GM19395 (cell line): ENCODE results near the gene S100A12.
"Not testable (repeated sequence)": the region's sequence is repeated elsewhere in the genome, so short reads cannot be mapped to it uniquely, and the experiment has no call there.

Experiments used
- ATAC-seq: cut with Tn5 transposase; IDR thresholded peaks from one replicate; pipeline ENCODE4 v1.9.1; 2021; ENCODE audit warnings: mild to moderate bottlenecking, moderate library complexity; ENCODE audit not compliant: unreplicated experiment

Gene S100A12

DNA sequence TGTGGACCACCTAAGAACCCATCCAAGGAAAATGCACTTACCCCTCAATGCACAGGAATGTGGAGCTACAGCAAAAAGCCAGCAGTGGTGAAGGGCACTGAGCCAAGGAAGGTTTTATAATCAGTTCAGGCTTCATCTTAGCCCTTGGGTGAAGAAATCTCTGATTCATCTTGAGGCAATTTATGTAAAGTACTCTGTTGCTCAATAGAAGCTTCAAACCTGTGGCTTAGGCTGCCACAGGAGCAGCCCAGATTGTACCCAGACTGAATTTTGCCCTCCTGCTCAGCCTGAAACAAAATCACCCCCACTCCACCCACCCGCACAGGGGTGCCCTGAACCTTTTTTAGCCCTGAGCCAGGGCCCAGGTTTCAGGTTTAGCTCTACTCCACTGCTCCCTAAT lies at the start of gene S100A12:
TSS of gene S100A12 (minus strand) at position 111 of the 400 bp plus-strand sequence. CDS start 1,029 bp downstream, outside the sequence.
- no peak for ATAC-seq

DNA sequence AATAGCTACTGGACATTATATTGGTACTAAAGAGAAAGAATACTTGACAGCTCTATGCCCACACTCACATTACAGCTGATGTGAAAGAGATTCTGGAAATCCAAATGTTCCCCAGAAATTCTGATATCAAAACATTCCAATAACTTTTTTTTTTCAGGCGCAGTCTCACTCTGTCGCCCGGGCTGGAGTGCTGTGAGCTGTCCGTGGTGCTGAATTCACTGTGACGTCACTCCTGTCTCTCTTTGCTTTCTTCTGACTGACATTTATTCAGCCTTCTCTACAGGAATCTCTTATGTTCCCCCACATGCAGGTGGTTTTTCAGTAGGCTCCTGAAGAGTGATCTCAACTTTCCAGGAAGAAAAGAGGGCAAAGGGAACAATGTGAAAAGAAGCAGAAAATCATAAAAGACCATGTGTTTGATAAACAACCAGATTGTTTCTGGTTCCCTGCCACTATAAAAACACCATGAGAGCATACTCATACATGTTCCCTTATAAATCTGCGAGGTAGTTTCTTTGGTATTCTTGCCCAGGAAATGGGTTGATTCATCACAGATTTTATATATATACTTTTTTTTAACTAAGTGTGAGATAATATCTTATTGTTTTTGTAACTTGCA lies 47.1 kb upstream of the S100A12 start:
- no peak for ATAC-seq

- ATAC-seq = no peak
Measured at GRCh38 chr1:153420306-153420705, 44.9 kb upstream of the S100A12 start.

- ATAC-seq = not testable (repeated sequence)
Measured at GRCh38 chr1:153419436-153419793, 44.0 kb upstream of the S100A12 start.

GRCh38 chr1:153418758-153419435 lies 43.5 kb upstream of the S100A12 start:
- ATAC-seq = not testable (repeated sequence)

- no peak for ATAC-seq
Measured at GRCh38 chr1:153417136-153417888, 41.9 kb upstream of the S100A12 start.

DNA sequence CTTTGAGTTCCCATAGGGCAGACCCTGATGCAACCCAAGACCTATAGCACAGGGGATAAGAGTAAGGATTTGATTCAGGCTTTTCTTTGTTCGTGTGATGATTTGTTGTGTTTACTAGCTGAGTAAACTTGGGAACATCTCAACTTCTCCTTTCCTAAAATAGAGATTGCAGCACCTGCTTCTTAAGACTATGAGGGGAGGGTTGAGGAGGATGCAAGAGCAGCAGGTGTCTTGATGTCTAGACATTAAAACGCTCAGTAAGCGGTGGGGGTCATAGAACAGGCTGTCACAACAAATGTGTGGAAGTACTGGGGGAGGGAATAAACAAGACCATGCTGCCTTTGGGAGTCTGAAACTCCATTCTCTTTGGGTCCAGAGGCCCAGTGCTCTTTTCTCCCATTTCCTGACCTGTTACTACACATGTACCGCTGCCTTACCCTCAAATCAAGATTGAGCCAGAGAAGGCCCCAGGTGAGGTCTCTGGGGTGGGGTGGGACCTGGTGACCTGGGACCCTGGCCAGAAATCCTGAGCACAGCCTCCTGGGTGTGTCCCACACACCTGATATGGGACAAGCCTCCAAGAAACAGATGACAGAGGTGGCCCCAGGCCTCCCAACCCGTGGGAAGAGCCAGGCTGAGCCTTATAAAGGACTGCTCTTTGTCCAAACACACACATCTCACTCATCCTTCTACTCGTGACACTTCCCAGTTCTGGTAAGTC lies 40.6 kb upstream of the S100A12 start, which contains the start of gene S100A7A:
TSS of gene S100A7A (plus strand) at position 671 of the 721 bp plus-strand sequence. CDS start 1,563 bp downstream, outside the sequence.
- ATAC-seq = no peak

- ATAC-seq = not testable (repeated sequence)
Measured at GRCh38 chr1:153413961-153414360, 38.5 kb upstream of the S100A12 start.

- not testable (repeated sequence) for ATAC-seq
Measured at GRCh38 chr1:153407274-153407673, 31.9 kb upstream of the S100A12 start.

- ATAC-seq = not testable (repeated sequence)
Measured at GRCh38 chr1:153405825-153406599, 30.6 kb upstream of the S100A12 start.

GRCh38 chr1:153404768-153405167 lies 29.3 kb upstream of the S100A12 start:
- no peak for ATAC-seq

GRCh38 chr1:153404086-153404635 lies 28.7 kb upstream of the S100A12 start:
- no peak for ATAC-seq

GRCh38 chr1:153403421-153404085 lies 28.1 kb upstream of the S100A12 start:
- no peak for ATAC-seq

DNA sequence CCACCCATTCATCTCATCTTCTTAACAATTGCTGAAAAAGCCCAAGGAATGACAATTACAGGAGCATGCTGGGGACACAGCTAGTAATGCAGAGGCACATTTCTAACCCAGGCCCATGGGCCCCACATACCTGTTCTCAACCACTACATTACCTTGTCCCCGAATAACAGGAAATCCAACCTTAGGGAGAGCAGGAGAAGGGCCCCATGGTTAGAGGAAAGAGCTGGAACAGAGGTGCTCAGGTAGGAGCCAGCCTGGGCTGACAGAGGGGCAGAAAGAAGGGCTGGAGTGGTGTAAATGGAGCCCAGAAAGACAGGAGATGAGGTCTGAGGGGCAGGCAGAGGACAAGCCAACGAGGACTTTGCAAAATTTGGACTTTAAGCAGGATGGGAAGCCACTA lies 26.8 kb upstream of the S100A12 start:
- ATAC-seq = no peak

- ATAC-seq = no peak
Measured at GRCh38 chr1:153401461-153401860, 26.0 kb upstream of the S100A12 start.

DNA sequence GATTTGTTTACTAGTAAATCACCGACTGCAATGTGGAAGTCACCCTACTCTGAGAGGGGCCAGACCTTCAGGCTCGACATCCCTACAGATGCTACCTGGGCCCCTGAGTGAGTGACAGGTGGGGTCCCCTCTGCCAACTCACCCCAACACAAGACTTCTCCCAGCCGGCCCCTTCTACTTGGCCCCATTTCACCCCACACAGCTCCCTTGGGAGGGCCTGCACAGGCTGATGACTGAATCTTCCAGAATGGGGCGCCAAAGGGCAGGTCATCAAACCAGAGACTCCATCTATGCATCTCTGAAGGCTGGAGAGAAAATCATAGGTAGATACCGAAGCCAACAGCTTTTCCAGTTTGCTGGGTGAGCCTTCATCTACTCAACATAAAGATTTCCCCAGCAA lies 24.8 kb upstream of the S100A12 start:
- no peak for ATAC-seq

GRCh38 chr1:153399401-153400055 lies 24.1 kb upstream of the S100A12 start:
- no peak for ATAC-seq

GRCh38 chr1:153397924-153398651 lies 22.7 kb upstream of the S100A12 start:
- ATAC-seq = no peak
